Stimulated activated CD4-positive, alpha-beta T cell treated with anti-CD3 and anti-CD28 coated beads, TNF-alpha, amount 100 ng/mL, for 4 hours (primary cell): ENCODE data around the gene SLC25A12.
"Not testable (repeated sequence)": the region's sequence is repeated elsewhere in the genome, so short reads cannot be mapped to it uniquely, and the experiment has no call there.

Source experiments
- DNase-seq, 3 experiments: peaks; one replicate each; pipeline ENCODE4 v3.0.0-alpha.2; 2020; ENCODE audit warnings: low read depth in 3 of 3

Gene SLC25A12

DNA sequence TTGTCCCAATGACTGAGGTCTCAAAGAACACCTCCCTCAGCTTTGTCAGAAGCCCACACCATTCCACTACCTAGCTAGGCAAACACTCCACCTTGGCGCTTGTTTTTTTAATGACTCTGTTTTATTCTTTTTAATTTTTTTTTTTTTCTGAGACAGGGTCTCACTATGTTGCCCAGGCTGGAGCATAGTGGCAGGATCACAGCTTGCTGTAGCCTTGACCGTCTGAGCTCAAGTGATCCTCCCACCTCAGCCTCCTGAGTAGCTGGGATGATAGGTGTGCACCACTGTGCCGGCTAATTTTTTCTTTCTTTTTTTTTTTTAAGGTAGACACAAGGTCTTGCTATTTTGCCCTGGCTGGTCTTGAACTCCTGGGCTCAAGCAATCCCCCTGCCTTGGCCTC lies 101.9 kb downstream of the SLC25A12 start:
- no peak for DNase-seq

DNA sequence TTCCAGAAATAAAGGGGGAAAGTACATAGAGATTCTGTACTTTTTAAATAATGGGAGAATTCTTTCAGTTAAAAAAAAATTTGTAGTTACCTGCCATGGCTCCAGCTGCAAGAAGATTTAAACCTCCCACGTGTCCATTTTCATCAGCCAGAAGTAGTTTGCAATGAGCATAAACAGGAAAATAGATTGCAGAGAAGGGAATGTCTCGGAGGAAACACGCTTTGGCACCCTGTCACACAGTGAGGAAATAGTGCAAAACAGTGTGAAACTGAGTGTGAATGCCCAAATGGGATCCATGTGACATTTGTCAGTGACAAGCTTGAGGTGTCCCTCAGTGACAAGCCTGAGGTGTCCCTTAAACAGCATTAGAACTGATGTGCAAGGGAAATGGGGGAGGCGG lies 102.7 kb downstream of the SLC25A12 start:
- DNase-seq: no peak

DNA sequence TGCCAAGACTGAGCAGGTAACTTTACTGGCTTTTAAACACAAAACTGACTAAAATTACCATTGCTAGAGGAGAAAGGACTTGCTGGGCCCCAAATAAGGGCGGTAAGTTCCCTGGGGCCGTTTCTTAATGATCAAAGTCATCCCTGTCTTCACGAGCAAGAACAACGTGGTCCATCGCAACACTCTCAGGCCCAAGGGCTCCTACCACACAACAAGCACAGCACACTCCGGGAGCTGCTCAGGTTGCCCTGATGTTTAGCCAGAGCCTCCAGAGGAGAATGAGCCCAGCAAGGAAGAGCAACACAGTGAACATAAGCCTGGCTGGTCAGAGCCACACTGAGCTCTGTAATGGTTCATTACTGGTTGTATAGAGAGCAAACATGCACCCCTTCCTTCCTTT lies 104.1 kb downstream of the SLC25A12 start:
- no peak for DNase-seq

DNA sequence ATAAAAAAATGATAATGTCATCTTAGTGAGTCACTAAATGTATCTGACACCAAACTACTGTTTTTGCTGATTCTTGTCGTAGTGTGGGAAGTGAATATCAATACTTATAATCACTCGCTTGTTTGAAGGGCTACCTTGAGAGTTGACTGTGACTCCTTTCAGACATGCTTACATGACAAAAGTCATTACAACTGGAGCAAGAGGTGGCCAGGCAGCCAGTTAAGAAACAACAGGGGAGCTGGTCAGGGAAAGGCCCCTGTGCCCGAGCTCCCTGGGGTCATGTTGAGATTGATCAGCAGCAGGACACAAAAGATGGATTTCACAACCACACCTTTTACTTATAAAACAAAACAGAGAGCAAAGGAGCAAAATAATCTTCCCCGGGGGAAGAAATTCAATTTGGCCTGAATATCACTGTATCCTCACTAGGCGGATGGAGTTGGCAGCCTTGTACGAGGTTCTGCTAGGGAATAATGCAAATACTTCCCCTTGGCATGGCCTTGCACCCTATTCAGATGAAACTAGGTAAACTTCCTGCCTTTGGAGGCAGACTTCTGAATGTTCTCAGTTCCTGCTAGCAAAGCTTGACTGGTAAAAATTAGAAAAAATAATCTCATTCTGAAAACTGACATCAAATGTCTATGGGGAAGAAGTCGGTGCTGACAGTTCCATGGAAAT lies 105.6 kb downstream of the SLC25A12 start:
- no peak for DNase-seq

DNA sequence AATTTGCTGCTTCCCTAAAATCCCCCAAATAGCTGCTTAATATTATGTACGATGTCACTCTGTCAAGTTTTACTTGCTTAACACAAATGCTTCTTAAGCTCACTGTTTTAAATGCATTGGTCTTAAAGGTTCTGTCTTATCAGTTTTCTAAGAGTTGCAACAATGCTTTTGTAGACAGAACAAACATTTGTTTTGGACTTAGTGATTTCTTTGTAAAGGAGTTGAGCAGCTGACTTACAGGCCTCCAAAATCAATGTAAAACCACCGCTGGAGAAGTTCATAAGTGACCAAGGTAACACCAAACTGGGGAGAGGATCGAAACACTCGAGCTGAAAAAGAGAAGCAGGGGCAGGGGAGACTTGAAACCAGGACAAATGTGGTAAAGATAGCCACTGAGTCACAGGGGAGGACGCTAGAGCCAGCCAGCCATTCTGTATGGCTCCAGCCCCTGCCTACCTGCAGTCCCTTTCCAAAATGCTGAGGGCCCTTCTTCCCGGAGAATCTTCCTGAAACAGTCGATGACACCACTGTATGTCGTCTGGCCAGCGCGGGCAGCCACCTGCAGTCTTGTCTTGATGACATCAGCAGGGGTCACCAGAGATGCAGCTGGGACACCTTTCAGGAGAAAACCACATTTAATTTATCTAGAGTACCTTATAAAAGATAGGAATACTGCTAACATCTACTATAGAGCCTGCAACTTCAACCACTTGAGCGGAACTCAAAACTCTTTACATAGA lies 106.5 kb downstream of the SLC25A12 start:
- DNase-seq: no peak

DNA sequence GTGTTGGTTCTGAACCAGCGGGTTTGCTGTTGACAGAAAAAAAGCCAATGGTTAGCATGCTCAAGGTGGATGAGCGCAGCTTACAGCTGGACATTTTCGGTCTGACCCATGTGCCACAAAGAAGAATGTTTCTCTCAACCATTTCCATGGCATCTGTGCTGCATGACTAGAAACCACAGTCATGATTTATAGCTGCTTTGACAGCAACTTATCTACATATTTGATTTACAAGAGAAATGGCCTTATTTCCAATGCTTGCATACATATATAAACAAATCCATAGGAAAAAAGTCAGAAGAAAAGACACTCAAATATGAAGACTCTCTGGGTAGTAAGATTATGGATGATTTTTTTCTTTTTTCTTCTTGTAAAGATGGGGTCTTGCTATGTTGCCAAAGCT lies 108.6 kb downstream of the SLC25A12 start:
- no peak for DNase-seq

DNA sequence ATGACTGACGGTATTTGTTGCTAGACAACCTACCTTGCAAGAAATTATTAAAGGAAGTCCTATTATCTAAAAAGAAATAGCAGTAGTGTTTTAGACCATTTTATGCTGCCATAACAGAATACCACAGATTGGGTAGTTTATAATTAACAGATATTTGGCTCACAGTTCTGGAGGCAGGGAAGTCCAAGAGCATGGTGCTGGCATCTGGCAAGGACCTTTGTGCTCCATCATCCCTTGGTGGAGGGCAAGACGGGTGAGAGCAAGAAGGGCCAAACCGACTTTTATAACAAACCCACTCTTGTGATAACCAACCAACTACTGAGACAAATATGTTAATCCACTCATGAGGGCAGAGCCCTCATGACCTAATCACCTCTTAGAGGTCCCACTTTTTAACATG lies 115.5 kb downstream of the SLC25A12 start:
- DNase-seq: no peak

DNA sequence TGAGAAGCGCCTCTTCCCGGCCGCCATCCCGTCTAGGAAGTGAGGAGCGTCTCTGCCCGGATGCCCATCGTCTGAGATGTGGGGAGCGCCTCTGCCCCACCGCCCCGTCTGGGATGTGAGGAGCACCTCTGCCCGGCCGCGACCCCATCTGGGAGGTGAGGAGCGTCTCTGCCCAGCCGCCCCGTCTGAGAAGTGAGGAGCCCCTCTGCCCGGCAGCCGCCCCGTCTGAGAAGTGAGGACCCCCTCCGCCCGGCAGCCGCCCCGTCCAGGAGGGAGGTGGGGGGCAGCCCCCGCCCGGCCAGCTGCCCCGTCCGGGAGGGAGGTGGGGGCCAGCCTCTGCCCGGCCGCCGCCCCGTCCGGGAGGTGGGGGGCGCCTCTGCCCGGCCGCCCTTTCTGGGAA lies 119.5 kb downstream of the SLC25A12 start:
- DNase-seq: not testable (repeated sequence)

DNA sequence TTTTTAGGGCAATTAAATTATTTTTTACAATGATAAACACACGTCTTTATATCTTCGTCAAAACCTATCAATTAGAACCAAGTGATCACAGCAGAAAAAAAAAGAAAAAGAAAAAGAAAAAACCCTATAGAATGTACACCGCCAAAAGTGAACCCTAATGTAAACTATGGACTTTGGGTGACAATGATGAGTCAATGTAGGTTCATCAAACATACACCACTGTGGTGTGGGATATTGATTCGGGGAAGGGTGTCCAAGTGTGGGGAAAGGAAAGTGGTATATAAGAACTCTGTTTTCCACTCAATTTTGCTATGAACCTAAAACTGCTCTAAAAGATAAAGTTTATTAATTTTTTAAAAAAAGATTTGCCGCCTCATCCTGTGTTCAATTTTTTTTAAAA lies 121.7 kb downstream of the SLC25A12 start:
- no peak for DNase-seq

DNA sequence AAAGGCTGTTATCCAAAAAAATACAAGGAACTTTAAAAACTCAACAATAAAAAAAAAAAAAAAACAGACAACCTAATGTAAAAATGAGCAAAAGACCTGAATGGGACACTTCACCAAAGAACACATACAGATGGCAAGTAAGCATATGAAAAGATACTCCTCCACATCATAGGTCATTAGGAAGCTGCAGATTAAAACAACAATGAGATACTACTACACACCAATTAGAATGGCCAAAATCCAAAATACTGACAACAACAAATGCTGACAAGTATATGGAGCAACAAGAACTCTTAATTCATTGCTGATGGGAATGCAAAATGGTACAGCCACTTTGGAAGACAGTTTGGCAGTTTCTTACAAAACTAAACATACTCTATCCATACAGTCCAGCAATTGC lies 122.6 kb downstream of the SLC25A12 start:
- DNase-seq: no peak

DNA sequence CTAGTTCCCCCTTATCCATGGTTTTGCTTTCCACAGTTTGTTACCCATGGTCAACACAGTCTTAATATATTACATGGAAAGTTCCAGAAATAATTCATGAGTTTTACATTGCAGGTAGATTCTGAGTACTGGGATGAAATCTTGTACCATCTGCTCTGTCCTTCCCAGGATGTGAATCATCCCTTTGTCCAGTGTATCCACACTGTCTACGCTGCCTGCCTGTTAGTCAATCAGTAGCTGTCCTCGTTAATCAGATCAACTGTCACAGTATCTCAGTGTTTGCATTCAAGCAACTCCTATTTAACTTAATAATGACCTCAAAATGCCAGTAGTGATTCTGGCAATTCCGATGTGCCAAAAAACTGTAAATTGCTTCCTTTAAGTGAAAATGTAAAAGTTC lies 130.4 kb downstream of the SLC25A12 start:
- DNase-seq: no peak

DNA sequence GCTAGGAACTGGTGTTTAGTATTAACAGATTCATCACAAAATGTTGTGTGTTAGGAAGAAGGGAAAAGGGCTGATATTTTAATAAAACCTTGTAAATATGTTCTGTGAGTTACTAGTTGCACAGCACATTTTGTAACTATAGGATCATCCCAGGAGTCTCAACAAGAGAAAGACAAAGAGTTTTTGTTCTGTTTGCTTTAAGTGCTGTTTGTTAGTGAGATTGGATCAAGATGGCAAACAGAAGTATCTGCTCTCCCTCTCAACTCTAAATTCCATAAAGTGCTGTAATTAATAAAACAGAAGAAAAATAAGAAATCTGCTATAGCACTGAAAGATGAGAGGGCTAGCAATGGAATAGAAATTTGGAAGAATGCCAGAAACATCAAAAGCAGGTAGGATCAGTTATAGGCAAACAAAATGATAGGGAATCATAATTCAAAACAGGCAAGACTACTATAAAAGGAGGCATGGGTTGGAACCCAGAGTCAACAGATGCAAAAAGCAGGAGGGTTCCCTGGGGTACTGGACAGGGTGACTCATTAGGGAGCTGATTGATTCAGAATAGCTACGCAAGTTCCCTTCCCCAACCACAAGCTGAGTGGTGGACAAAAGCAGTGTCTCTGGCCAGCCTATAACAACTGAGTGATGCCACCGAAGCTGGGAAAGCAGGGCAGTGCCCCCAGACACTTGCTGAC lies 131.0 kb downstream of the SLC25A12 start:
- no peak for DNase-seq

DNA sequence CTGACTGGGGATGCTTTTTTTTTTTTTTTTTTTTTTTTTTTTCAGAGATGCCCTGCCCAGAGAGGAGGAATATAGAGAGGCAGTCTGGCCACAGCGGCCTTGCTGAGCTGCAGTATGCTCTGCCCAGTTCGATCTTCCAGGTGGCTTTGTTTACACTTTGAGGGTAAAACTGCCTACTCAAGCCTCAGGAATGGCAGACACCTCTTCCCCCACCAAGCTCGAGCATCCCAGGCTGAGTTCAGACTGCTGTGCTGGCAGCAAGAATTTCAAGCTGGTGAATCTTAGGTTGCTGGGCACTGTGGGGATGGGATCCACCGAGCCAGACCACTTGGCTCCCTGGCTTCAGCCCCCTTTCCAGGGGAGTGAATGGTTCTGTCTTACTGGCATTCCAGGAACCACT lies 132.9 kb downstream of the SLC25A12 start:
- not testable (repeated sequence) for DNase-seq

DNA sequence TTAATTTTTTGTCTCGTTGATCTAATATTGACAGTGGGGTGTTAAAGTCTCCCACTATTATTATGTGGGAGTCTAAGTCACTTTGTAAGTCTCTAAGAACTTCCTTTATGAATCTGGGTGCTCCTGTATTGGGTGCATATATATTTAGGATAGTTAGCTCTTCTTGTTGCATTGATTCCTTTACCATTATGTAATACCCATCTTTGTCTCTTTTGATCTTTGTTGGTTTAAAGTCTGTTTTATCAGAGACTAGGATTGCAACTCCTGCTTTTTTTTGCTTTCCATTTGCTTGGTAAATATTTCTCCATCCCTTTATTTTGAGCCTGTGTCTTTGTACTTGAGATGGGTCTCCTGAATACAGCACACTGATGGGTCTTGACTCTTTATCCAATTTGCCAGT lies 135.3 kb downstream of the SLC25A12 start:
- not testable (repeated sequence) for DNase-seq

DNA sequence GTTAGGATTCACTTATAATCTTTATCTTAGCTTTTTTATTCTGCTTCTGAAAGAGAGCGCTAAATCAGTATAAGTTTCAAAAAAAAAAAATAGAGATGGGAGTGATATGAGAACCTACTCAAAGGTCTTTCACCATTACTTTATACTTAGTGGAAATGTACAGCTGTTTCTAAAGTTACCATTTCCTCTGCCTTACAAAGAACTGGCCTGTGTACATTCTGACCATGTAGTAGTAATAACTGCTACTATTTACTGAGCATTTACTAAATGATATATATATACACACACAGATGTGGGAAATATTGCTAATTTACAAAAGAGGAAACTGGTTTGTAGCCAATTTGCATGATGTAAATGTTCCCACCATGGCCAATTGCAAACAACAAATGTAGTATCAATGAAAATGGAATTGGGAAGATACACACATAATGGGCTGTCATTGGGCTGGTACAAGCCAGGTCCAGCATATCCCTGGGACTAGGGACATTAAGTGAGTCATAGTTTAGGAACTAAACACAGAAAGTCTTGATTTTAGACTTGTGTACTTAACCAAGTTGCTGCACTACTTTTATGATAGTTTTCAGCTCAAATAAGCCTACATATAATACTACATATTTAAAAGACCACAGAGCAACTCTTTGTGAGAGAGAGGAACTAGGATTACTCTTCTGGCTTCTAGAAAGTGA lies 139.6 kb downstream of the SLC25A12 start:
- no peak for DNase-seq

DNA sequence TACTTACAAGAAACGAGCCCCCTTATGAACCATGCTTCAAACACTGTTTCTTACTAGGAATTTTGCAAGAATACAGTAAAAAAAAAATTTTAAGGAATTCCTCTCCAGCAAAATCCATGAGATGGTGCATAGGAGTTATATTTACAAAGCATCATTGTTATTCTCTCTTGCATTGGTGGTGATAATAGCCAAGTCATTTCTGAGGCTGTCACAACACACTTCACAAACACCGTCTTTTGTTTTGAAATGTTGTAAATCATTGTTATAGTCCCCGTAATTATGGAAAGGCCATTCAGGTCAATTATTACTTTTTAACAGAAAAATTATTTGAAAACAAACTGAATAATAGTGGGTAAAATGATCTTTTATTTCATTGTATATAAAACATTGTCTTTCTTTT lies 146.7 kb downstream of the SLC25A12 start:
- DNase-seq: no peak

DNA sequence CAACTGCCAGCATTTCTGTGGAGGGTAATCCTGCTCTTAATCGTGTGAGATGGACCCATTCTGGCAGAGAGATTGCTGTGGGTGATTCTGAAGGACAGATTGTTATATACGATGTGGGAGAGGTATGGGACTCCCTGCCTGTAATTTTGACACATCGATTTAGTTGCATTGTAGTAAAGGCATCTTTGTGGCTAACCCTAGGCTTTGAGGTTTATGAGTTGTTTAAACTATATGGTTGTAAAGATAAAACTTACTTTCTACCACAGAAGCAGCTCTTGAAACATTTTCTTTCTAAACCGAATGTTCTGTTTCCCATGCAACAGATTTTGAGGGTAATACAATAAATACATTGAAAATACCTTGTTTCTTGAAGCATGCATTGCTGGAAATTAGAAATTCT lies 148.2 kb downstream of the SLC25A12 start:
- DNase-seq: no peak

DNA sequence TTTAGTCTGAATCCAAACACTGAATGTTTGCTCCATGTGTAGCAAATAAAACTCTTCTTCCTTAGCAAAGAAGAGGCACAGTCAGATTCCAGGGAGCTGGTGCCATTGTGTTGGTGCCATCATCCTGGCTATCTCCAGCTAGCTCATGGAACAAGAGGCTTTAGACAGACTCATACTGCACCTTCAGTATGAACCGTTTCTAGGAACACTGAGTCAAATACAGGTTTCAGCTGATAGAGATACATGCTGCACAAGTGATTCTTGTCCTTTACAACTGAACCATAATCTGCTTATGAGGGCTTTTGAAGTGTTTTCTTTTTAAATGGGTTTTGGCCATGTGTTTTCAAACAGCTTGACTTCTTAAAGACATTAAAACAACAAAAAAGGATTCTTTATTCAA lies 148.9 kb downstream of the SLC25A12 start:
- no peak for DNase-seq

DNA sequence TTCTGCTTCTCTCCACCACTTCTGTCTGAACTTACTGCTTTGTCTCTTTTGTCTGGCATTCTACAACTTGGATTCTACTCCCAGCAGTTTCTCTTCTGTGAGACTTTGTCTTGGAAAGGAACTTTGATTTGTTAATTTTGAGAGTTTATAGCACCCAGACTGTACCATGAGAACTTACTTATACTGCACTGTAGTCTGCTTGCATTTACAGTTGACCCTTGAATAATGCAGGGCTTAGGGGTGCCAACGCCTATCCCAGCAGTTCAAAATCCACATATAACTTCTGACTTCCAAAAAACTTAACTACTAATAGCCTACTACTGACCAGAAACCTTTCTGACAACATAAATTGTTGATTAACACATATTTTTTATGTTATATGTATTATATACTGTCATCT lies 151.3 kb downstream of the SLC25A12 start:
- DNase-seq: no peak

DNA sequence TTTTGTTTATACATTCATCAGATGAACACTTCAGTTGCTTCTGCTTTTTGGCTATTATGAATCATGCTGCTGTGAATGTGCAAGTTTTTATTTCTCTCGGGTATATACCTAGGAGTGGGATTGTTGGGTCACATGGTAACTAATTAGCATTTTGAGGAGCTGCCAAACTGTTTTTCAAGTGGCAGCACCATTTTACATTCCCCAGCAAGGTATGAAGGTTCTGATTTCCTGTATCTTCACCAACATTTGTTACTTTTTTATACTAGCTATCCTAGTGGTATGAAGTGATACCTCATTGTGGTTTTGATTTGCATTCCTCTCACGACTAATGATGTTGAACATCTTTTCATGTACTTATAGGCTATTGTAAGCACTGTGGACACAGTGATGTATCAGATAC lies 152.9 kb downstream of the SLC25A12 start:
- no peak for DNase-seq

DNA sequence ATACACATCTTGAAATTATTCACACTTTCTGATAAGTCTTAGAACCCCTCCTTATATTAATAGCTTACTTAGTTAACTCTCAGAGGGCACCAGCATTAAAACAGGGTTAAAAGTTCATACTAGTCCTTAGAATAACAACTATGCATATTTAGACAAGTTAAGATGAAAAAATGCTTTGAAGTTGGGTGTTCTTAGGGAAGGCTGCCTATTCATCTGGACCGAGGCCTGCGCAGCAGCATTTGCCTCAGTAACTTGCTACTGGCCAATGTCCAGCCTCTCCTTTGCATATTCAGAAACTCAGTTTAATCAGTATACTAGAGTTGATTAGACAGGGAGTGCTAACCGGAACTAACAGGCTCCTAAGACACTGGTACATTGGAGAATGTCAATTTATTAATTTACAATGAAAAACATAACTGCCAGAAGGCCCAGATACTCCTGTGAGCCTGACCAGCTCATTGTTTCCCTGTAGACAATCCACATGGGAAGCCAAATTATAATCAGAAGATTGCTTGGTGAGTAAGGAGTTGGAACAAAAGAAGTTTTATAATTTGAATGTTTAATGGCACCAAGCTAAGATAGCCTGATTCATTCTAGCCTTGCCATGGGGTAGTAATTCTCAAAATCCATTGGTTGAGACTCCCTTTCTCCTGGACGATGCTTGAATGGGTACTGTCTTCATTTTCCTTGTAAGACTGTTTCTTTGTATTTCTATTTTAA lies 157.9 kb downstream of the SLC25A12 start:
- no peak for DNase-seq
